ENCODE results near the gene CENPX. TPM values are rescaled to one million over a fixed set of nuclear protein-coding genes. Genes with fewer than 3 reads are reported as not detected.

The CENPX gene
- total RNA-seq, 2 donors from 2014 or later, result 16.5 to 24.4 TPM

DNA sequence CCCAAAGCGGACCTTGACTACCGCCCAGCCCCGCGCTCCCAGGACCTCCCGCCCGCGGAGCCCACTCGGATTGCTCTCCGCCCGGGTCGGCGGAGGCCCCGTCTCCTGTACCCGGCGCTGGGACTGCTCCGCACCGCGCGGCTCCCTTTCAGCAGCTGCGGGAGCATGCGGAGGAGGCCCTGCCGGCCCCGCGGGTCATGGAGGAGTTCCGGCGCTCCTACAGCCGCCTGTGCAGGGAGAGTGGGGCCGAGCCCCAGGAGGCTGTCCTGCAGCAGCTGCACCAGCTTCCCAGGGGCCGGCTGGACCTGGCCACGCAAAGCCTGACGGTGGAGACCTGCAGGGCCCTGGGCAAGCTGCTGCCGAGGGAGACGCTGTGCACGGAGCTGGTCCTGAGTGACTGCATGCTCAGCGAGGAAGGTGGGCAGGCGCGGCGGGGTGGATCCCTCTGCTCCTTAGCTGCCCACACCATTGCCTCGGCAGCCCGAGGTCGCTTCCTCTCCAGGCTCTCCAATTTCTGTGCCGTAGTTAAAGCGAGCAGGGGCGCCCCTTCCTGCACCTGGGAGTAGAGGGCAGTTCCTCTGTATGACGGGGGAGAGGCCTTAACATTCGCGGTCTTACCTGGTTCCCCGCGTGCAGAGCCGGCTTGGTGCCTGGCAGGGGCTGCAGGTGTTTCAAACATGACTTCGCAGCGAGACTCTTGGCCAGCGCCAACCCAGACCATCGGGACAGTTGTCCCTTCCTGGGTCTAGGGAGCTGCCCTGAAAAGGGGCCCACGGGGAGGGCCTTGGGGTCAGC is 966 bp upstream of the CENPX start:
- DNase-seq (peak in 3 of 4 donors; percentile 41 to 43 (median 42)), ATAC-seq (peak; percentile 2)
- Histone ChIP-seq H3K4me1 (peaks cover 46% of the 10 kb centered on the region), H3K36me3 (replicated peaks in 1 of 2; ENCODE audit: insufficient read depth in 1 of 2, low read depth in 2 of 2) (no peaks in the 10 kb centered on the region), H3K9me3 (no peaks in the 10 kb centered on the region), H3K27me3 (no peaks in the 10 kb centered on the region), H3K4me3 (peak overlapping the region; percentile 78 to 83), H3K27ac (peak overlapping the region in 2 of 4 donors; percentile 24 to 42)
- TF ChIP-seq POLR2A (IDR thresholded peaks at IDR 0.05), result peak in 1 of 3 donors; percentile 31
- TF ChIP-seq, protein P1, sequence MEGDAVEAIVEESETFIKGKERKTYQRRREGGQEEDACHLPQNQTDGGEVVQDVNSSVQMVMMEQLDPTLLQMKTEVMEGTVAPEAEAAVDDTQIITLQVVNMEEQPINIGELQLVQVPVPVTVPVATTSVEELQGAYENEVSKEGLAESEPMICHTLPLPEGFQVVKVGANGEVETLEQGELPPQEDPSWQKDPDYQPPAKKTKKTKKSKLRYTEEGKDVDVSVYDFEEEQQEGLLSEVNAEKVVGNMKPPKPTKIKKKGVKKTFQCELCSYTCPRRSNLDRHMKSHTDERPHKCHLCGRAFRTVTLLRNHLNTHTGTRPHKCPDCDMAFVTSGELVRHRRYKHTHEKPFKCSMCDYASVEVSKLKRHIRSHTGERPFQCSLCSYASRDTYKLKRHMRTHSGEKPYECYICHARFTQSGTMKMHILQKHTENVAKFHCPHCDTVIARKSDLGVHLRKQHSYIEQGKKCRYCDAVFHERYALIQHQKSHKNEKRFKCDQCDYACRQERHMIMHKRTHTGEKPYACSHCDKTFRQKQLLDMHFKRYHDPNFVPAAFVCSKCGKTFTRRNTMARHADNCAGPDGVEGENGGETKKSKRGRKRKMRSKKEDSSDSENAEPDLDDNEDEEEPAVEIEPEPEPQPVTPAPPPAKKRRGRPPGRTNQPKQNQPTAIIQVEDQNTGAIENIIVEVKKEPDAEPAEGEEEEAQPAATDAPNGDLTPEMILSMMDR (IDR thresholded peaks at IDR 0.05), result no peak
- whole genome bisulfite sequencing, 2 donors, result 2% methylated on average over 55 of the region's 55 CpGs; no CpG with 5 or more reads in 1 of the 2 donors
- intact Hi-C loops (cut with DNase I), result no loop called here

DNA sequence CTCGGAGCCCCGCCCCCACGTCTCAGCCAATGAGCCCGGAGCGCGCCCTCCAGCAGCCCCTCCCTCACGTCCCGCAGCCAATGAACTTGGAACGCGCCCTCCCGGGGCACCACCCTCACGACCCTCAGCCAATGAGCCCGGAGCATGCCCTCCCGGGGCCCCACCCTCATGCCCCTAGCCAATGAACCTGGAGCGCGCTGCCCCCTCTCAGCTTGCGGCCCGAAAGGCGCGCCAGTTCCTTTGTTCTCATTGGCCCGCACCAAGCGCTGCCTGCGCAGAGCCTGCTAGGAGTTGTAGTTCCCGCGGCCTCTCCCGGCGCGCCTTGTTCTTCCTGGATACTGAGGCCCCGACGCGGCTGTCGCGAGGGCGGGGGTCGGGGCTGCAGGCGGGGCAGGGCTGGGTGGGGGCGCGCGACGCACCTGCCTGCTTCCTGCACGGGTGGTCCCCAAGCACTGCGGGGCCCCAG is 336 bp upstream of the CENPX start, which contains the start of gene LRRC45:
Gene LRRC45, plus strand, starts transcription at position 325 of the 466 bp plus-strand sequence. CDS start 339 bp downstream, outside the sequence.
- WGBS, 2 donors, result 0% methylated on average over 41 of the region's 42 CpGs; no CpG with 5 or more reads in 1 of the 2 donors
- Histone ChIP-seq H3K4me3 (peak within 1 kb of the TSS; percentile 89 to 93), H3K27me3 (no peaks in the 10 kb centered on the region), H3K4me1 (peaks cover 52% of the 10 kb centered on the region), H3K9me3 (no peaks in the 10 kb centered on the region), H3K27ac (peak within 1 kb of the TSS in 3 of 4 donors; percentile 43 to 81 (median 77)), H3K36me3 (replicated peaks in 1 of 2; ENCODE audit: insufficient read depth in 1 of 2, low read depth in 2 of 2) (no peaks in the 10 kb centered on the region)
- intact Hi-C loops (cut with DNase I), result no loop called here
- DNase-seq, result peak; percentile 100
- no peak for TF ChIP-seq POLR2A (IDR thresholded peaks at IDR 0.05)
- TF ChIP-seq, protein P1 (IDR thresholded peaks at IDR 0.05), result no peak
- peak; percentile 95 for ATAC-seq

DNA sequence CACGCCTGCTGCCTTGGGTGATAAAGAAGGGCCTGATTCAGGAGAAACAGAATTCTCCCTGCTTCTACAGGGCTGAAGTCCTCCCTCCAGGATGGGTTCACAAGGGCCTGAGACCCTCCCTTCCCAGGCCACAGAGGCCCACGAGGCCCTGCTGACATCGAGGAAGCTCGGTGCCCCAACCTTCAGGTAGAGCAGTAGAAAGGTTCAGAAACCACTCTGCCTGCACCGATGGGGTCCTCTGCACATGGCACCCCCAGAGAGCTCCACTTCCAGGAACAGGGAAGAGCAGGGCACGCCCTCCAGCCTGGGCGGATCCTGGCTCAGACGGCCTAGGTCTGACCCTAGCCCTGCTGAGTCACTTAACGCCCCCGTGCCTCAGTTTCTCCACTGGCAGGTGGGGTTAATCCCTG is 773 bp downstream of the CENPX start:
- no peak for TF ChIP-seq POLR2A (IDR thresholded peaks at IDR 0.05)
- TF ChIP-seq, protein P1 (IDR thresholded peaks at IDR 0.05), result no peak

DNA sequence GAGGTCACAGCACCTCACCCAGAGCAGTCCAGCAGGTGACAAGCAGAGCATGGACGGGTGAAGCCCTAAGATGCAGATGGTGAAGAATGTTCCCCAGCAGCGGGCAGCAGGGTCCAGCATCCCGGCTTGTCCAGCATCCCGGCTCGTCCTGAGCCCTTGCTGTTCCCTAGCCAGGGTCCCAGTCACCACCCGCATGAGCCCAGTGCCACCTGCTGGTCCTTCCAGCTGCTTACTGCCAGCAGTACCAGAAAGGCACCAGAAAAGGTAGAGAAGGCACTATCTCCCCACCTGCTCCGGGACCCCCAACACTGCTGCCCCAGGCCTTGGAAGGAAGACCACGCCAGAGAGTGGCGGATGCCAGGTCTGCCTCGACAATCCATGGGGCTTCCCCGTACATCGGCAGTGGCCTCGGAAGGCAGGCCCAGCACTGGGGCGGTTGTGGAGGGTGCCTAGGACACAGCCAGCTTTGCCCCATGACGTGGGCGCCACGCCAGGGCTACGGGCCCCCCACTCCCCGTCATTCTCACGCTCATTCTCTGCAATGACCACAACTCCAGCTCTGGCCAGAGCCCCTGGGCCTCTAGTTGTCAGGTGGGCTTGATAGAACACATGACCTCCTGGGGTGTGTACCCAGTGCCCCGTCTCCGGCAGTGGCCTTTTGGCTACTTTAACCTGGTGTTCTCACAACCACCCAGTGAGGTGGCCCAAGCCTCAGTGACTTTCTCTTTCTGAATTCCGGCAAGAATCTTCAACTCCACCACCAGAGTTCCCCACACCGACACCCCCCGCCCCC is 1.4 kb downstream of the CENPX start:
- 14 to 16% methylated on average over 9 to 25 of the region's 25 CpGs for WGBS, 2 donors
- no peak for ATAC-seq

More for the DNA sequence above, 773 bp downstream of the CENPX start:
- no peaks in the 10 kb centered on the region for H3K9me3 ChIP-seq
- H3K4me3 ChIP-seq, result peak overlapping the region; percentile 89 to 93
- ATAC-seq, result no peak
- peak overlapping the region in 1 of 4 donors; percentile 43 for H3K27ac ChIP-seq
- DNase-seq, result no peak
- intact Hi-C loops (cut with DNase I), result no loop called here
- H3K4me1 ChIP-seq, result peaks cover 59% of the 10 kb centered on the region
- no peaks in the 10 kb centered on the region for H3K36me3 ChIP-seq (replicated peaks in 1 of 2; ENCODE audit: insufficient read depth in 1 of 2, low read depth in 2 of 2)
- no peaks in the 10 kb centered on the region for H3K27me3 ChIP-seq
- WGBS, 2 donors, result 2 to 6% methylated on average over 10 of the region's 10 CpGs

More for the DNA sequence above, 1.4 kb downstream of the CENPX start:
- TF ChIP-seq, protein P1 (IDR thresholded peaks at IDR 0.05), result peak; percentile 21 to 89 (median 82)
- no peak for TF ChIP-seq POLR2A (IDR thresholded peaks at IDR 0.05)
- H3K27ac ChIP-seq, result no peak overlapping the region
- intact Hi-C loops (cut with DNase I), result no loop called here
- peaks cover 59% of the 10 kb centered on the region for H3K4me1 ChIP-seq
- no peaks in the 10 kb centered on the region for H3K9me3 ChIP-seq
- no peaks in the 10 kb centered on the region for H3K36me3 ChIP-seq (replicated peaks in 1 of 2; ENCODE audit: insufficient read depth in 1 of 2, low read depth in 2 of 2)
- peak overlapping the region in 1 of 2 donors; percentile 89 for H3K4me3 ChIP-seq
- H3K27me3 ChIP-seq, result no peaks in the 10 kb centered on the region
- DNase-seq, result peak; percentile 80 to 85 (median 82)

All from body of pancreas (tissue), 4 donors.